K562 (cell line): ENCODE results near the gene UNC5B. TPM values are rescaled to one million over a fixed set of nuclear protein-coding genes. Genes with fewer than 3 reads are reported as not detected.
A peak's percentile ranks its signal among the peaks of the same experiment; 100 is the strongest.

ENCODE experiments used
- BCOR ChIP-seq: fragments of 450-650 bp; IDR thresholded peaks from 2 replicates; pipeline ENCODE4 v1.6.1; 2016
- FOSL1 ChIP-seq: fragments of 200-800 bp; sonication (Bioruptor generic); conservative IDR thresholded peaks from 2 replicates; pipeline ENCODE4 v1.6.1; 2016; ENCODE audit warnings: missing genetic modification characterization, missing compliant biosample characterization
- HDAC6 ChIP-seq: IDR thresholded peaks from 2 replicates; pipeline ENCODE4 v1.6.1; 2012; ENCODE audit warnings: low read depth, mild to moderate bottlenecking, control low read depth, inconsistent platforms, low read length, moderate library complexity
- JUN ChIP-seq, 2 experiments: sonication (generic) in 1 of 2; formaldehyde crosslinking in 1 of 2; IDR thresholded peaks; 2 replicates each; pipeline versions ENCODE4 v1.6.1 to v1.8.0; 2012 to 2022; ENCODE audit warnings: borderline replicate concordance in 2 of 2, mild to moderate bottlenecking in 2 of 2, improper control_type of control experiment in 1 of 2, low read depth in 1 of 2, low read length in 1 of 2, missing genetic modification reagents in 1 of 2
- SMAD4 ChIP-seq: fragments of 250-450 bp; sonication (Bioruptor Pico); conservative IDR thresholded peaks from 2 replicates; pipeline ENCODE4 v1.8.0; 2021; ENCODE audit warnings: inconsistent platforms, mild to moderate bottlenecking, moderate library complexity
- ZMIZ1 ChIP-seq, 2 experiments: fragments of 150-350 bp in 1 of 2; IDR thresholded peaks; 2 replicates each; pipeline ENCODE4 v1.6.1; 2012 to 2016; ENCODE audit warnings: low read depth in 2 of 2, low read length in 2 of 2, mild to moderate bottlenecking in 1 of 2, moderate library complexity in 1 of 2
- ZNF165 ChIP-seq: fragments of 250-450 bp; sonication (Bioruptor Pico); IDR thresholded peaks from 2 replicates; pipeline ENCODE4 v1.4.0; 2020; ENCODE audit warnings: borderline replicate concordance
- ZNF280A ChIP-seq: fragments of 450-650 bp; IDR thresholded peaks from 2 replicates; pipeline ENCODE4 v1.6.1; 2018; ENCODE audit warnings: mild to moderate bottlenecking, low read depth; ENCODE audit not compliant: partially characterized antibody
- polyA plus RNA-seq, 8 experiments: library from polyadenylated mRNA; depleted of rRNA in 4 of 8; stranded (reverse) in 5 of 8; unstranded in 3 of 8; fragments of >200 nt; fragmentation: Nextera tagmentation in 2 of 8; fragmentation: Illumina TruSeq in 1 of 8; extraction: Ambion mirVana in 2 of 8; extraction: Trizol in 1 of 8; gene quantifications; 2 replicates each; pipeline versions ENCODE4 v1.2.1 to v1.2.3, GENCODE V29; 2011 to 2014; ENCODE audit warnings: inconsistent platforms in 1 of 8, missing spikeins in 1 of 8
- total RNA-seq, 7 experiments: library from RNA; depleted of rRNA in 6 of 7; stranded (reverse); fragments of >200 nt in 6 of 7; fragmentation: Illumina TruSeq in 2 of 7; extraction: Trizol in 2 of 7; gene quantifications; 2 replicates each; pipeline versions ENCODE4 v1.2.1 to v1.2.3, GENCODE V29; 2011 to 2021; ENCODE audit warnings: low replicate concordance in 1 of 7
- TF ChIP-seq, protein P1 (sequence below), 2 experiments: fragments of 450-650 bp; IDR thresholded peaks; 2 replicates each; pipeline ENCODE4 v1.6.1; 2018; ENCODE audit warnings: mild to moderate bottlenecking in 2 of 2, low read depth in 1 of 2; ENCODE audit not compliant: partially characterized antibody in 2 of 2
- TF ChIP-seq, protein P2 (sequence below): fragments of 450-650 bp; IDR thresholded peaks from 2 replicates; pipeline ENCODE4 v1.6.1; 2016
- TF ChIP-seq, protein P3 (sequence below), 2 experiments: fragments of 450-650 bp; IDR thresholded peaks; 2 replicates each; pipeline ENCODE4 v1.6.1; 2016

Gene UNC5B
- total and polyA plus RNA-seq, 9 of the 15 experiments (the other 6 are each of a cell fraction or from before 2014, with no cell fraction given) = 0.10 to 8.4 (median 2.1) TPM

- TF ChIP-seq, protein P1, sequence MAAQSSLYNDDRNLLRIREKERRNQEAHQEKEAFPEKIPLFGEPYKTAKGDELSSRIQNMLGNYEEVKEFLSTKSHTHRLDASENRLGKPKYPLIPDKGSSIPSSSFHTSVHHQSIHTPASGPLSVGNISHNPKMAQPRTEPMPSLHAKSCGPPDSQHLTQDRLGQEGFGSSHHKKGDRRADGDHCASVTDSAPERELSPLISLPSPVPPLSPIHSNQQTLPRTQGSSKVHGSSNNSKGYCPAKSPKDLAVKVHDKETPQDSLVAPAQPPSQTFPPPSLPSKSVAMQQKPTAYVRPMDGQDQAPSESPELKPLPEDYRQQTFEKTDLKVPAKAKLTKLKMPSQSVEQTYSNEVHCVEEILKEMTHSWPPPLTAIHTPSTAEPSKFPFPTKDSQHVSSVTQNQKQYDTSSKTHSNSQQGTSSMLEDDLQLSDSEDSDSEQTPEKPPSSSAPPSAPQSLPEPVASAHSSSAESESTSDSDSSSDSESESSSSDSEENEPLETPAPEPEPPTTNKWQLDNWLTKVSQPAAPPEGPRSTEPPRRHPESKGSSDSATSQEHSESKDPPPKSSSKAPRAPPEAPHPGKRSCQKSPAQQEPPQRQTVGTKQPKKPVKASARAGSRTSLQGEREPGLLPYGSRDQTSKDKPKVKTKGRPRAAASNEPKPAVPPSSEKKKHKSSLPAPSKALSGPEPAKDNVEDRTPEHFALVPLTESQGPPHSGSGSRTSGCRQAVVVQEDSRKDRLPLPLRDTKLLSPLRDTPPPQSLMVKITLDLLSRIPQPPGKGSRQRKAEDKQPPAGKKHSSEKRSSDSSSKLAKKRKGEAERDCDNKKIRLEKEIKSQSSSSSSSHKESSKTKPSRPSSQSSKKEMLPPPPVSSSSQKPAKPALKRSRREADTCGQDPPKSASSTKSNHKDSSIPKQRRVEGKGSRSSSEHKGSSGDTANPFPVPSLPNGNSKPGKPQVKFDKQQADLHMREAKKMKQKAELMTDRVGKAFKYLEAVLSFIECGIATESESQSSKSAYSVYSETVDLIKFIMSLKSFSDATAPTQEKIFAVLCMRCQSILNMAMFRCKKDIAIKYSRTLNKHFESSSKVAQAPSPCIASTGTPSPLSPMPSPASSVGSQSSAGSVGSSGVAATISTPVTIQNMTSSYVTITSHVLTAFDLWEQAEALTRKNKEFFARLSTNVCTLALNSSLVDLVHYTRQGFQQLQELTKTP (IDR thresholded peaks at IDR 0.05; ENCODE audit: low read depth in 1 of 2, partially characterized antibody in 2 of 2) = no peak
- TF ChIP-seq, protein P2, sequence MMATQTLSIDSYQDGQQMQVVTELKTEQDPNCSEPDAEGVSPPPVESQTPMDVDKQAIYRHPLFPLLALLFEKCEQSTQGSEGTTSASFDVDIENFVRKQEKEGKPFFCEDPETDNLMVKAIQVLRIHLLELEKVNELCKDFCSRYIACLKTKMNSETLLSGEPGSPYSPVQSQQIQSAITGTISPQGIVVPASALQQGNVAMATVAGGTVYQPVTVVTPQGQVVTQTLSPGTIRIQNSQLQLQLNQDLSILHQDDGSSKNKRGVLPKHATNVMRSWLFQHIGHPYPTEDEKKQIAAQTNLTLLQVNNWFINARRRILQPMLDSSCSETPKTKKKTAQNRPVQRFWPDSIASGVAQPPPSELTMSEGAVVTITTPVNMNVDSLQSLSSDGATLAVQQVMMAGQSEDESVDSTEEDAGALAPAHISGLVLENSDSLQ = peak; percentile 91
- TF ChIP-seq JUN (IDR thresholded peaks at IDR 0.05; ENCODE audit: borderline replicate concordance, low read depth, low read length) (peak; percentile 9; the same call in 1 of the 2 replicates), JUN (CRISPR knock-in tag; IDR thresholded peaks at IDR 0.05; ENCODE audit: borderline replicate concordance) (no peak), ZNF165 (CRISPR knock-in tag) (no peak), BCOR (peak; percentile 10; the same call in 1 of the 2 replicates), HDAC6 (no peak), SMAD4 (CRISPR knock-in tag) (0 out of 2 replicates have a peak, but pooled peaks have one; percentile 22), ZNF280A (no peak), FOSL1 (tag) (0 out of 2 replicates have a peak, but pooled peaks have one; percentile 23), ZMIZ1 (IDR thresholded peaks at IDR 0.05; ENCODE audit: low read depth in 2 of 2, low read length in 2 of 2) (peak in 1 of 2 experiments; percentile 9; a peak in 1 of 4 replicates)
- TF ChIP-seq, protein P3, sequence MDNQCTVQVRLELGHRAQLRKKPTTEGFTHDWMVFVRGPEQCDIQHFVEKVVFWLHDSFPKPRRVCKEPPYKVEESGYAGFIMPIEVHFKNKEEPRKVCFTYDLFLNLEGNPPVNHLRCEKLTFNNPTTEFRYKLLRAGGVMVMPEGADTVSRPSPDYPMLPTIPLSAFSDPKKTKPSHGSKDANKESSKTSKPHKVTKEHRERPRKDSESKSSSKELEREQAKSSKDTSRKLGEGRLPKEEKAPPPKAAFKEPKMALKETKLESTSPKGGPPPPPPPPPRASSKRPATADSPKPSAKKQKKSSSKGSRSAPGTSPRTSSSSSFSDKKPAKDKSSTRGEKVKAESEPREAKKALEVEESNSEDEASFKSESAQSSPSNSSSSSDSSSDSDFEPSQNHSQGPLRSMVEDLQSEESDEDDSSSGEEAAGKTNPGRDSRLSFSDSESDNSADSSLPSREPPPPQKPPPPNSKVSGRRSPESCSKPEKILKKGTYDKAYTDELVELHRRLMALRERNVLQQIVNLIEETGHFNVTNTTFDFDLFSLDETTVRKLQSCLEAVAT (IDR thresholded peaks at IDR 0.05) = 0 out of 4 replicates have a peak, but pooled peaks of 1 of the 2 experiments have one; percentile 42
These were observed 43.7 kb downstream of the UNC5B start (continued) for GRCh38 chr10:71255808-71256660.
